ENCODE results near the gene NUMB.
"Not testable (repeated sequence)": the region's sequence is repeated elsewhere in the genome, so short reads cannot be mapped to it uniquely, and the experiment has no call there.

NUMB gene

GRCh38 chr14:73406248-73406647 is 52.1 kb downstream of the NUMB start:
- not testable (repeated sequence) for DNase-seq

- no peak for DNase-seq
Observed at GRCh38 chr14:73403181-73403752, 55.1 kb downstream of the NUMB start.

- no peak for DNase-seq
Observed at GRCh38 chr14:73402579-73402978, 55.8 kb downstream of the NUMB start.

- no peak for DNase-seq
Observed at GRCh38 chr14:73397810-73398209, 60.5 kb downstream of the NUMB start.

GRCh38 chr14:73394317-73394716 is 64.0 kb downstream of the NUMB start:
- DNase-seq: no peak

GRCh38 chr14:73393375-73393774 is 65.0 kb downstream of the NUMB start:
- DNase-seq: no peak

- DNase-seq: no peak
Observed at GRCh38 chr14:73392329-73393257, 65.8 kb downstream of the NUMB start.

GRCh38 chr14:73387860-73388259 is 70.5 kb downstream of the NUMB start:
- DNase-seq: not testable (repeated sequence)

- no peak for DNase-seq
Observed at GRCh38 chr14:73386342-73386741, 72.0 kb downstream of the NUMB start.

- DNase-seq: not testable (repeated sequence)
Observed at GRCh38 chr14:73385021-73385420, 73.3 kb downstream of the NUMB start.

- no peak for DNase-seq
Observed at GRCh38 chr14:73383356-73383755, 75.0 kb downstream of the NUMB start.

- DNase-seq: no peak
Observed at GRCh38 chr14:73381380-73382013, 76.8 kb downstream of the NUMB start.

GRCh38 chr14:73376585-73376984 is 81.8 kb downstream of the NUMB start:
- DNase-seq: no peak

GRCh38 chr14:73375861-73376260 is 82.5 kb downstream of the NUMB start:
- DNase-seq: no peak

- no peak for DNase-seq
Observed at GRCh38 chr14:73374218-73374617, 84.1 kb downstream of the NUMB start.

GRCh38 chr14:73372529-73372928 is 85.8 kb downstream of the NUMB start:
- DNase-seq: no peak

- no peak for DNase-seq
Observed at GRCh38 chr14:73370561-73370960, 87.8 kb downstream of the NUMB start.

GRCh38 chr14:73369428-73369827 is 88.9 kb downstream of the NUMB start:
- no peak for DNase-seq

- no peak for DNase-seq
Observed at GRCh38 chr14:73368616-73369015, 89.7 kb downstream of the NUMB start.

GRCh38 chr14:73365727-73366126 is 92.6 kb downstream of the NUMB start:
- DNase-seq: no peak

- DNase-seq: no peak
Observed at GRCh38 chr14:73364559-73364958, 93.8 kb downstream of the NUMB start.

GRCh38 chr14:73359445-73359844 is 98.9 kb downstream of the NUMB start:
- DNase-seq: no peak

GRCh38 chr14:73358187-73358586 is 100.2 kb downstream of the NUMB start:
- DNase-seq: no peak

- DNase-seq: not testable (repeated sequence)
Observed at GRCh38 chr14:73349091-73349490, 109.3 kb downstream of the NUMB start.

All from activated CD8-positive, alpha-beta memory T cell treated with anti-CD3 and anti-CD28 coated beads, Interleukin-2, amount 50 U/mL, for 4 hours (primary cell).